Putamen (tissue), 1 donor: ENCODE measurements around the gene AP1M1.
"Not testable (repeated sequence)": the region's sequence is repeated elsewhere in the genome, so short reads cannot be mapped to it uniquely, and the experiment has no call there.

Source experiments
- DNase-seq: peaks from one replicate; pipeline ENCODE4 v3.0.0-alpha.2; 2016; ENCODE audit warnings: low spot score

Gene AP1M1

DNA sequence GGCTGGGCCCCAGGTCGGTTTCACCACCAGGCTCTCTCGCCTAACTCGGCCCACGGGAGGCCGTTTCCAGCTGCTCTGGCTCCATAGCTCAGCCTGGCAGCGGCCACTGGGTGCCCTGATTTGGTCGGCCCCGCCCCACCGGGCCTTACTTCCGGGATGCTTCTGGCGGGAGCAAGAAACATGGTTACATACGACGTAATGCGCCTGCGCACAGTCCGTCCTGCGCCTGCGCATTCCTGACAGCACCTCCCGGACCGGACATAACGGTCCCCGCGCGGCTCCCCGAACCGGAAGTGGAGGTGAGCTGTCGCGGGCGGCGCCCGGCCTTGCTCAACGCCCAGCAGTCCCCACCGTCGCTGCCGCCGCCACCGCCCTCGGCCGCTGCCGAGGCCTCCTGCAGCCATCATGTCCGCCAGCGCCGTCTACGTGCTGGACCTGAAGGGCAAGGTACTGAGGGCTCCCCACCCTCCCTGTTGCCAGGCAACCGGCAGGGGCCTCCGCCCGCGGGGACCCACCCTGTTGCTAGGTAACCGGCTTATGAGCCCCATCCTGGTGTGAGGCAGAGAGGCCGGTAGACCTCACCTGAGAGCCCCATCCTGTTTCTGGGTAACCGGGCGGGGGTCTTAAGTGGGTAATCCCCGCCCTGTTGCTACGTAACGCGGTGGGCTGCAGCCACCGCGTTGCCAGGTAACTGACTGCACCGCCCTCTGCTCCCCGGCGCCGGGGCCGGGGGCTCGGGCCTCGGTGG lies at the start of gene AP1M1:
TSS of gene AP1M1 (plus strand) at position 290 of the 748 bp plus-strand sequence. CDS start at position 406, 116 bp downstream.
- peak; percentile 98 for DNase-seq

DNA sequence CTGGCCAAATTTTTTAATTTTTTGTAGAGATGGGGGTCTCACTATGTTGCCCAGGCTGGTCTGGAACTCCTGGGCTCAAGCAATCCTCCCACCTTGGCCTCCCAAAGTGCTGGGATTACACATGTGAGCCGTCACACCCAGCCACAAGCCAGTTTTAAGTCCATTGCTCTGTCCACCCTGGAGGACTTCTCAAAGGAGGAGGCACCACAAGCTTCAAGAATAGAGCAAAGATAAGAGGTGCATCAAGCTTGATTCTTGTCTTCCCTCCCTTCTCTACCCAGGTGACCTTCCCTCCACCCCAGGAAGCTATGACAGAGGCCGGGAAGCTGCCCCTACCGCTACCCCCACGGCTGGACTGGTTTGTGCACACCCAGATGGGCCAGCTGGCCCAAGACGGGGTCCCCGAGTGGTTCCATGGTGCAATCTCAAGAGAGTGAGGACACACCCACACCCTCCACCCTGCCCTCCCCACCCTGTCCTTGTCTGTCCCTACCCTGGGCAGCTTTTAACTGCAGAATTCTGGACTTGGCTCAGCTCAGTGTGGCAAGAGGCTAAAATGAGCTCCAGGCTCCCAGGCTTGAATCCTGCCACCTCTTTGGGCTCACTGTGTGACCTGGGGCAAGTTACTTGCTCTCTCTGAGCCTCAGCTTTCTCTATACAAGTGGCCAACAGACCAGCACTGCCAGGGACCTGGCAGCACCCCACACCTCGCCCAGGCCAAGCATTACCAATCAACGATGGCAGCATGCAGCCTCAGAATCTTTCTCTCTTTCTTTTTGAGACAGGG lies 49.1 kb upstream of the AP1M1 start:
- DNase-seq: no peak

DNA sequence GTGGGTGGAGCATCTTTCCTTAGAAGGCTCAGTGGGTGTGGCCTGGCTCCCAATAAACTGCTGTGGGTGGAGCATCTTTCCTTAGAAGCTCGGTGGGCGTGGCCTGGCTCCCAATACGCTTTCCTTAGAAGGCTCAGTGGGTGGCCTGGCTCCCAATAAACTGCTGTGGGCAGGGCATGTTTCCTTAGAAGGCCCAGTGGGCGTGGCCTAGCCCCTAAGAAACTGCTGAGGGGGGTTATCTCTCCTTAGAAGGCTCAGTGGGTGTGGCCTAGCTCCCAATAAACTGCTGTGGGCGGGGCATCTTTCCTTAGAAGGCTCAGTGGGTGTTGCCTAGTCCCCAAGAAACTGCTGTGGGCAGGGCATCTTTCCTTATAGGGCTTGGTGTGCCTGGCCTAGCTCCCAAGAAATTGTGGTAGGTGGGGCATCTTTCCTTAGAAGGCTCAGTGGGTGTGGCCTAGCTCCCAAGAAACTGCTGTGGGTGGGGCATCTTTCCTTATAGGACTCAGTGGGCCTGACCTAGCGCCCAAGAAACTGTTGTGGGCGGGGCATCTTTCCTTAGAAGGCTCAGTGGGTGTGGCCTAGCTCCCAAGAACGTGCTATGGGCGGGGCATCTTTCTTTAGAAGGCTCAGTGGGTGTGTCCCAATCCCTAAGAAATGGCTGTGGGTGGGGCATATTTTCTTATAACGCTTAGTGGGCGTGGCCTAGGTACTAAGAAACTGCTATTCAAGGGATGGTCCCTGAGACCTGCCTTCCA lies 44.0 kb upstream of the AP1M1 start:
- DNase-seq: no peak

DNA sequence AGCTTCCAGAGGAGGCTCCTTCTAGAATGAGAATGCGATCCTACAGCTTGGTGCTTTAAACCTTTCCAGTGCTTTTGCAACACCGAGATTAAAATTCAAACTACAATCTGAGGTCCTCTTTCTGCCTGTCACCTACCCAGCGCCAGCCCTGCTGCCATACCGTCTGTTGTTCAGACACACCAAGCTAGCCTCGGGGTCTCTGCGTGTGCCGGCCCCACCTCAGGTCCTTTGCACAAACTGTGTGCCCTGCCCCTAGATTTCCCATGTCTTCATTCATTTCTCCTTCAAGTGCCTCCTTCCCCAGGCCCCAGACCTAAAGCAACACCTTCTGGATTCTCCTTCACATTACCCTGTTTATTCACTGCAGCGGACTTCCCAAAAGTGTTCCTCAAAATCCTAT lies 43.2 kb upstream of the AP1M1 start:
- no peak for DNase-seq

DNA sequence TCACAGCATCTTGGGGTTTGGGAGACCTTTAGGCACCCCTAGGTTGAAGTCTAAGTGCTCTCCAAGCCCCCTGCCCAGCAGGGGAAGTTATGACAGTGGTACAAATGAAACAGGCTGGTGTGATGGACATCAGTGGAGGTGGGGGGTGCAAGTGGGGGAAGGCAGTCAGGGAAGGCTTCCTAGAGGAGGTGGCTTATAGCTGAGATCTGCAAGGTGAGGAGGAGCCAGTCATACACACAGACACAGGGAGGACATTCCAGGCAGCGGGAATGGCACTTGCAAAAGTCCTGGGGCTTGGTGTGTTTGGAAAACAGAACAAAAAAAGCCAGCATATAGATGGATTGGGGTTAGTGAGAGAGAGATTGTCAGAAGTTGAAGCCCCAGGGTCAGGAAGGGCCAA lies 42.6 kb upstream of the AP1M1 start:
- no peak for DNase-seq

DNA sequence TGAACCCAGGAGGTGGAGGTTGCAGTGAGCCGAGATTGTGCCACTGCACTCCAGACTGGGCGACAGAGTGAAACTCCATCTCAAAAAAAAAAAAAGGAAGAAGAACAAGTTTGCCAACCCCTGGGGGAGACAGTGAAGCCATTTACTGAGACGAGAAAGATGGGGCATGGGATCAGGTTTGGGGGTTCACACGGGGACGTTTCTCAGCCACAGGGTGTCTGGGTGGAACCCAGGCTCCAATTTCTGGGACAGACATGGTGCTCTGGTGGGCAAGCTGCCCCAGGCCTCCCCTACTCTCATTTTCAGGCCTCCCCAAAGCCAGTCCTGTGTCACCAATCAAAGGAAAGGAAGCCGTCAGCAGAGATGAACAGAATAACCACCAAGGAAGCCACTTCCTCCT lies 40.8 kb upstream of the AP1M1 start:
- no peak for DNase-seq

DNA sequence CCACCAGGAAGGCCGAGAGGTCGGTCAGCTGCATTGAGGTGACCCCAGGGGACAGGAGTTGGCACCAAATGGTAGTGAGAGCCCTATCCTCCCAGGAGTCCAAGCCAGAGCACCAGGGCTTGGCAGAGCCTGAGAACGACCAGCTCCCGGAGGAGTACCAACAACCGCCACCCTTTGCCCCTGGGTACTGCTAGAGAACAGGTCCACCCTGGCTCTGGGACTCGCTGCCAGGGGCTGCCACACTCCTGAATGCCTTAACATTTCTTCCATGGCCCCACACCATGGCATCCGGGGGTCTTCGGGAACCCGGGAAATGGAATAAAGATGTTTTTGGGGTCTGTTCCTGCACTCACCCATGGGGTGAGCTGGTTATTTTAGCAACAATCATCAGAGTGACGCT lies 40.1 kb upstream of the AP1M1 start:
- DNase-seq: no peak

DNA sequence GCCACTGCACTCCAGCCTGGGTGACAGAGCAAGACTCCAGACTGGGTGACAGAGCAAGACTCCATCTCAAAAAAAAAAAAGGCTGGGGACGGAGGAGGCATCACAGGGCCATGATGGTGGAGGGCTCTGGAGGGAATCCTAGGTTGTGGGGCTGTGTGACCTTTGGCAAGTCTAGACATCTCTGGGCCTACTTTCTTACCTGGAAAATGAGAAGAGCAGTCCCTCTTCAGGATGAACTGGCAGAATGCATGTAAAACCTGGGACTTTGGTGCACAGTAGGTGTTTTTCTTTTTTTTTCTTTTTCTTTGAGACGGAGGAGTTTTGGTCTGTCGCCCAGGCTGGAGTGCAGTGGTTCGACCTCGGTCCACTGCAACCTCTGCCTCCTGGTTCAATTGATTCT lies 38.1 kb upstream of the AP1M1 start:
- no peak for DNase-seq

DNA sequence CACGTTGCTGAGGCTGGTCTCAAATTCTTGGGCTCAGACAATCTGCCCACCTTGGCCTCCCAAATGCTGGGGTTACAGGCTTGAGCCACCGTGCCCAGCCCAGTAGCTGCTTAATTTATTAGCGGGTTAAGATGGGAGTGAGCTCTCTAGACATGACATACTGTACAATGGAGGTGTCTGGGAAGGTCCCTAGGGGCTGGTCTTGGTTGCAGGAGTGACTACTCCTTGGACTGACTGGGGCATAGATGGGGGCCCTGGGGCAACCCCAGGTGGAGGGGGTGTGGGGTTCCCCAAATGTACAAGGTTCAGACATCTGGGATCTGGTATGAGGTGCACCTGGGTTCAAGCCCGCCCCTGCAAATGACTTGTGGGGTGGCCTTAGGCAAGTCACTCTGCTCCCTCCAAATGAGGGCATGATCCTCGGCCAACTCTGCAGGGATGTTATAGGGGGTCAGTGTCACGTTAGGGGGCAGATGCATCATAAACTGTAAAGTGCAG lies 37.2 kb upstream of the AP1M1 start:
- DNase-seq: no peak

DNA sequence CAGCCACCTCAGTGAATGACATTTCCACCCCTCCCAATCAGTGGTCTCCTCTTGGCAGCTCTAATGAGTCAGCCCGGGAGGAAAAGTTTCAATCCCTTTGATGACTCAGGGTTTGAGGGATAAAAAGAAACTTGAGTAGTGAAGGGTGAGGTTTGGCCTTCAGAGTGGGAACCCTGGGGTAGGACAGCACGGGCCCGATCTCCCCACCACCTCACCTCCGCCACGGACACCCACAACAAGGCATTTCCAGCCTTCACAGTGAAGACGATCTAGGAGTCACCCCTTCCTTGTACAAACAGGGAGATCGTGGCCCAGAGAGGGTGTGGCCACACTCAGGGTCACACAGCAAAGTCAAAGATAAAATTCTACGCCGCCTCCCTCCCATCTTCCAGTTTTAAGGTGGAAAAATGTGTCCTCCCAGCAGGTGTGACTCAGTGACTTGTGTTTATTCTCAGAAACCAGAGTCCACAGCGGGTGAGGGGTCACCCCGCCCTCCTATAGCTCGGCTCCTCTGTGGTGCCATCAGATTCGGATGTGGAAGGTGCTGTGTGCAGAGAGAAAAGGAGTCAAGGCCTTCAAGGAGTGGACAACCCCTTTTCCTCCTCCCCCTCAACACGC lies 36.7 kb upstream of the AP1M1 start:
- no peak for DNase-seq

DNA sequence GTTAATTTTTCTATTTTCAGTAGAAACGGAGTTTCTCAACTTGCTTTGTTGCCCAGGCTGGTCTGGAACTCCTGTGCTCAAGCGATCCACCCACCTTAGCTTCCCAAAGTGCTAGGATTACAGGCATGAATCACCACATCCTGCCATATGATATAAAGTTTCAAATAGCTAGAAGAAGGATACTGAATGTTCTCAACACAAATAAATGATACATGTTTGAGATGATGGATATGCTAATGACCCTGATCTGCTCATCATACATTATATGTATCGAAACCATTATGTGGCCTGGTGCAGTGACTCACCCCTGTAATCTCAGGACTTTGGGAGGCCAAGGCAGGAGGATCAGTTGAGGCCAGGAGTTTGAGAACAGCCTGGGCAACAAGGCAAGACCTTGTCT lies 35.9 kb upstream of the AP1M1 start:
- DNase-seq: no peak

DNA sequence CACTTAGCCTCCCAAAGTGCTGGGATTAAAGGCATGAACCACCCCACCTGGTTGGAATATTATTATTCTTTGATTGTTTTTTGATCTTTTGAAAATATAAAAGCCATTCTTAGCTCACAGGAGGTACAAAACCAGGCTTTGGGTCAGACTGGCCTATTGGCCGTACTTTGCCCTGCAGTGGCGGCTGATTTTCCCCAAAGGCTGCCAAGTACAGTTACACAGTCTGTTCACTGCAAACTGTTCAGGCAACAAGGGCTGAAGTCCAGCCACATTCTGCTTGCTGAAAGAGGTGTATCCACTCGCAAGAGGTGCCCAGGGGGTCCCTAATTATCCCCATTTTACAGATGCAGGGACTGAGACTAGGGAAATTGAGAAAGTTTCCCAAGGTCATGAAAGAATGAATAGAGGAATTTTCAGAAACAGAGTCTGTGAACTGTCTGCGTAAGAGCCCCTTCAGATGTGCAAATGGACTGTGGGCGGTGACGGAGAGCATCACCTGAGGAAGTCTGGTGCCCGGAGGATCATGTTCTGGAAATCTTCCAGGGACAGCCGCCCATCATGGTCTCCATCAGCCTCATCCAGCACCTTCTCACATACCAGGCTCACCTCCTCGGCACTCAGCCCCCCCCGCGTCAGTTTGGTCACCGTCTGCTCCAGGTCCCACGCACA lies 33.4 kb upstream of the AP1M1 start:
- no peak for DNase-seq

DNA sequence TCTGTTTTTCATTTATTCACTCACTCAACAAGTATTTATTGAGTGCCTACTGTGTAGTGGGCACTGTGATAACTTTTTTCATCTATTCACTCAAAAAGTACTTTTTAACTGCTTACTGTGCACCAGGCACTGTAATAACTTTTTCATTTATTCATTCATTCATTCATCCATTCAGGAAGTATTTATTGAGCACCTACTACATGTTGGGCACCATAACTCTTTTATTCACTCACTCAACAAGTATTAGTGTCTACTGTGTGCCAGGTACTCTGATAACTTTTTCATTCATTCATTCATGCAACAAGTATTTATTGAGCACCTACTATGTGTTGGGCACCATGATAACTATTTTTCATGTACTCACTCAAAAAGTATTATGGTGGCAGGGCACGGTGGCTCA lies 31.3 kb upstream of the AP1M1 start:
- no peak for DNase-seq

DNA sequence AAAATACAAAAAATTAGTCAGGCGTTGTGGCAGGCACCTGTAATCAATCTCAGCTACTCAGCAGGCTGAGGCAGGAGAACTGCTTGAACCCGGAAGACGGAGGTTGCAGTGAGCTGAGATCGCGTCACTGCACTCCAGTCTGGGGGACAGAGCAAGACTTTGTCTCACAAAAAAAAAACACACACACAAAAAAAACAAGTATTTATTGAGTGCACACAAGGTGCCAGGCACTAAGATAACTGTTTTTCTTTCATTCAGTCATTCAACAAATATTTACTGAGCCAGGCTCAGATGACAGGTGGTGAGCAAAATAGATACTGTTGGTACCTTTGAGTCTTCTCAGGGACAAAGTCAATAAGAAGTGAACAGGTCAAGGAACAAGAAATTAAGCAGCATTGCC lies 30.7 kb upstream of the AP1M1 start:
- DNase-seq: no peak

DNA sequence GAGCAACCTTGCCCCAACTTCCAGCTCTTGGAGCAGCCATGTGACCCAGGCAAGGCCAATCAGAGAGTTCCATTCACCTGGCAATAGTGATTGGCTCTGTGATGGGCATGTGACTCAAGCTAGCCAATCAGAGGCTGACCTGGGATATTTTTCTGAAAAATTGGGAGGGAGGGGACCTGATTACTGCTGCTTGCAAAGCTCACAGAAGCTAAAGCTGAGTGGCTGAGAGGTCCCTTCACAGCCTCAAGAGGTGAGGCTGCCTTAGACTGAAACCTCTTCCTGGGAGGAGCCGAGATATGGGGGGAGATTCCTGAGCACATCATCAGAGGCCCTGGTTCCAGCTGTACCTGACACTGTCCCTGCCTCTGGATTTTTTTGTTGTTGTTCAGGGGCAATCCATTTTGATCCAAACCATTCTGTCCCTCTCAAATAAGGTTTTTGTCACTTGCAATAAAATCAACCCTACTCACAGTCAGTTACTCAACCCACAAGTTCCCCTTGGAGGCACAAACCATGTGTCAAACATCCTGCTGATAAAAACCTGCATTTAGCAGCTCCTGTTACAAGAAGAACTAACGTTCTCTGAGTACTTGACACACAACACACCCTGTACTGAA lies 29.1 kb upstream of the AP1M1 start:
- DNase-seq: no peak

DNA sequence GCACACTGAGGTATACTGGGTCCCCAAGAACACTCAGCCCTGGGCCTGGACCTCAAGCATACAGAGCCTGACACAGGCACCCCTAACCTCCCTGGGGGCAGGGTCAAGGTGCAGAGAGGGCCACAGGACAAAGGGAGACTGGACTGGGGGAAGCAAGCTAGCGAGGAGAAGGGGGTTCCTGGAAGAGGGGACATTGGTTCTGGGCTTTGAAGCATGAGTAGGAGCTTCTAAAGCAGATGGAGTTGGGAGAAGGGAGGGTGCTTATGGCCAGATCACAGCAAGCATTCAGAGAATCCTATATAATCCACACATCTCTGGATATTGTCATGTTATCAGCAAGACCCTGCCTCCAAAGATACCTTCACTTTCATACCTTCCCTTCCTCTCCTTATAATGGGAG lies 27.6 kb upstream of the AP1M1 start:
- no peak for DNase-seq

DNA sequence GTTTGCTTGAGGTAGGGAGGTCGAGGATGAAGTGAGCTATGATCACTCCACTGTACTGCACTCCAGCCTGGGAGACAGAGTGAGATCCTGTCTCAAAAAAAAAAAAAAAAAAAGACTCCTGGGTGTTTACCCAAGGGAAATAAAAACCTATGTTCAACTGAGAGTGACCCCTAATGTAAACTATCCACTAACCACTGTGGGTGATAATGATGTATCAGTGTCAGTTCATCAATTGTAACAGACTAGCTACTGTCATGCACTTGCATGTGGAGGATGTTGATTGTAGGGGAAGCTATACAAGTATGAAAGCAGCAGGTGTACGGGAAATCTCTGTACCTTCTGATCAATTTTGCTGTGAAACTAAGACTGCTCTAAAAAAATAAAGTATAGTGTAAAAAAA lies 21.8 kb upstream of the AP1M1 start:
- no peak for DNase-seq

DNA sequence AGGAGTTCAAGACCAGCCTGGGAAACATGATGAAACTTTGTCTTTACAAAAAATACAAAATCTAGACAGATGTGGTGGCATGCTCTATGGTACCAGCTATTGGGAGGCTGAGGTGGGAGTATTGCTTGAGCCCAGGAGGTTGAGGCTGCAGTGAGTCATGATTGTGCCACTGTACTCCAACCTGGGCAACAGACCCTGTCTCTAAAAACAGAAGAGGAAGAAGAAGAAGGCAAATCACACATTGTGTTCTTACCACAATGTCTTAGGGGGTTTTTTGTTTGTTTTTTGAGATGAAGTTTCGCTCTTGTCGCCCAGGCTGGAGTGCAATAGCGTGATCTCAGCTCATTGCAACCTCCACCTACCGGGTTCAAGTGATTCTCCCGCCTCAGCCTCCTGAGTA lies 18.8 kb upstream of the AP1M1 start:
- not testable (repeated sequence) for DNase-seq

DNA sequence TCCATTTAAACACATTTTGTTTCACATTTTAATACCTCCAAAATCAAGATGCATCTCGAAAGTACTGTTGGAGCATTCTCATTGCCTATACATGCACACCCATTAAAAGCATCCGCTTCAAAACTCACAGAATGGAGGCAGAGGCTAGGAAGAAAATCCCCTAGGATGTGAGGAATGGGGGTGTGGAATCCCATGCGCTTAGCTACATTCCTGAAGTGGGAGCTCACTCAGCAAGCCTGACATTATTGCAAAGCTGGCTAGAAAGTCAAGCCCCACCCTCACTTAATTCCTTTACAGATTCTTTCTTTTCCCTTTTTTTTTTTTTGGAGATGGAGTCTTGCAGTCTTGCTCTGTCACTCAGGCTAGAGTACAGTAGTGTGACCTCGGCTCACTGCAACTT lies 17.1 kb upstream of the AP1M1 start:
- DNase-seq: no peak

DNA sequence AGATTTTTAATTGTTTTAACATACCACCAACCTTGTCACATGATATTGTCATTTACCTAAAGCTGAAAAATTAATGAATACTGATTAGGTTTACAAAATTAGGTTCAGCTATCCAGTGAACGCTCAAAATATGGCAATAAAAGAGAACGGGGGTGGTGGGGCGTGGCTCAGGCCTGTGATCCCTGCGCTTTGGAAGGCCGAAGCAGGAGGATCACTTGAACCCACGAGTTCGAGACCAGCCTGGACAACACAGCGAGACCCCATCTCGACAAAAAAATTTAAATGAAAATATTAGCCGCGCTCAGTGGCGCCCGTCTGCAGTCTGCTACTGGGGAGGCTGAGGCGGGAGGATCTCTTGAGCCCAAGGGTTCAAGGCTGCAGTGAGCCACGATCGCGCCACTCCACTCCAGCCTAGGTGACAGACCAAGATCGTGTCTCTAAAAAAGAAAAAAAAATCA lies 13.0 kb upstream of the AP1M1 start:
- no peak for DNase-seq

DNA sequence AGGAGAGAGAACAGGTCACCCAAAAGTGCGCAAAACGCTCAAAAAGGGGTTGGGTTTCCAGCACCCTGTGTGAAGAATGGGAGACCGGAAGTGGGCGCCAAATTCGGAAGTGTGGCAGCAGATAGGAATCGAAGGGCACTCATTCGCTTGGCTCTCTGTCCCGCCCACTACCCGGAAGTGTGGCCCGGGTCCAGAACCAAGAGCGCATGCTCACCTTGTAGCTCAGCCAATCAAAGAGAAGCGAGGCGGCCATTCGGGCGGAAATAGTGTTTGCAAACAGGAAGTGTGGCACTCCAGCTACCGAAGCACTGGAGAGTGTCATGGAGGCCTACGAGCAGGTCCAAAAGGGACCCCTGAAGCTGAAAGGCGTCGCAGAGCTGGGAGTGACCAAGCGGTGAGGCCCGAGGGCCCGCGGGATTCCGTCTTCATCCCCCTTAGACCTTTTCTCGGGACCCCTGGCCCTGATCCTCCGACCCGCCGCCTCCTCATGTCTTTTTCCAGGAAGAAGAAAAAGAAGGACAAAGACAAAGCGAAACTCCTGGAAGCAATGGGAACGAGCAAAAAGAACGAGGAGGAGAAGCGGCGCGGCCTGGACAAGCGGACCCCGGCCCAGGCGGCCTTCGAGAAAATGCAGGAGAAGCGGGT lies 12.5 kb upstream of the AP1M1 start, which contains the start of gene FAM32A:
TSS of gene FAM32A (plus strand) at position 288 of the 645 bp plus-strand sequence. CDS start at position 321, 33 bp downstream.
- DNase-seq: peak; percentile 98
